CD1c-positive myeloid dendritic cell (primary cell): ENCODE data around the gene ATAD2B.
A peak's percentile ranks its signal among the peaks of the same experiment; 100 is the strongest.
"Not testable (repeated sequence)": the region's sequence is repeated elsewhere in the genome, so short reads cannot be mapped to it uniquely, and the experiment has no call there.

Experiments used
- DNase-seq: peaks from one replicate; pipeline ENCODE4 v3.0.0-alpha.2; 2016; ENCODE audit errors: extremely low spot score

ATAD2B gene

DNA sequence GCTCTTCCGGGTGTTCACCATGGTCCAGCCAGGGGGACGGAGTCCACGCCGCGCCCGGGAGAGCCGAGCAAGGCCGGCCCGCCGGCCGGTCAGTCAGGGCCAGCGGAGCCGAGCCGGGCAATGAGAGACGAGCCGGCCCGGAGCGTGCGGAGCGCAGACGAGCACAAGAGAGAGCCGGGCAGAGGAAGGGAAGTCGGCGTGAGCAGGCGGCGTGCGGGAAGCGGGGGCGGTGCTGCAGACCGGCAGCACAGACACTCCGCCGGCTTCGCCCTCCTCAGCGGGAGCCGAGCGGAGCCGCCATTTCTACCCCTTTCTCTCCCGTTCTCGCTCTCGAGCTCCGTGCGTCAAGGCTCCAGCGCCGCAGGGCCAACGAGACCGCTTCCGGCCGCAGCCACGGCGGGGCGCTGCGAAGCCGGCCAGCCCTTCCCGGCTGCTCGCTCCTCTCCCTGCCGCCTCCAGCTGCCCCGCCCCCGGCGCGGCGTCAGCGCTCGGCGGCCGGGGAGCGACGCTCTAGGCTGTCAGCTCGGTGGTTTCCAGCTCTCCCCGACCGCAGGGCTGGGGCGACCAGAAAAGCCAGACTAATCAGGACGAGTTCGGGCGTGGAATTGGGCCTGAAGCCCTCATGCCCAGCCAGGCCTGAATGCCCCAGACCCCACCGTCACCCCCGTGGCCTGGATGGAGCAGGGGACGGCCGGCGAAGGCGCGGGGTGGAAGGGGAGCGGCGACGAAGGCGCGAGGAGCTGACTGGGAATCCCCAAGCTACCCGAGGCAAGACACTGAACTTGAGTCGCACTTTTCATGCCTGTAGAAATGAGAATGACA is at the start of gene ATAD2B:
Gene ATAD2B (minus strand): TSS at position 374 of the 822 bp plus-strand sequence. CDS start 353 bp downstream, at position 21.
- DNase-seq, result peak; percentile 97

DNA sequence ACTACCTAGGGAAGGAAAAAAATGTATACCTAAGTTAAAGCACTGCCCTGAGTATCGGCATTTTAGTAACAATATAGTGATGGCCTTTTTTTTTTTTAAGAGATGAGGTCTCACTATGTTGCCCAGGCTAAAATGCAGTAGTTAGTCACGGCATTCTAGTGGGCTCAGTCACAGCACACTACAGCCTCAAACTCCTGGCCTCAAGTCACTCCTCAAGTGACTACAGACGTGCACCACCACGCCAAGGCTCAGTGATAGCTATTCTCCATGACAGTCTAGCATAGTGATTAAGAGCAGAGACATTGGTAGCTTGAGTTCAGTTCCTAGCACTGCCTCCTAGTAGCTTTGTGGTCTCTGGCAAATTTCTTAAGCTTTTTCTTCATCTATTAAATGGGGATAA is 40.9 kb upstream of the ATAD2B start:
- DNase-seq, result no peak

DNA sequence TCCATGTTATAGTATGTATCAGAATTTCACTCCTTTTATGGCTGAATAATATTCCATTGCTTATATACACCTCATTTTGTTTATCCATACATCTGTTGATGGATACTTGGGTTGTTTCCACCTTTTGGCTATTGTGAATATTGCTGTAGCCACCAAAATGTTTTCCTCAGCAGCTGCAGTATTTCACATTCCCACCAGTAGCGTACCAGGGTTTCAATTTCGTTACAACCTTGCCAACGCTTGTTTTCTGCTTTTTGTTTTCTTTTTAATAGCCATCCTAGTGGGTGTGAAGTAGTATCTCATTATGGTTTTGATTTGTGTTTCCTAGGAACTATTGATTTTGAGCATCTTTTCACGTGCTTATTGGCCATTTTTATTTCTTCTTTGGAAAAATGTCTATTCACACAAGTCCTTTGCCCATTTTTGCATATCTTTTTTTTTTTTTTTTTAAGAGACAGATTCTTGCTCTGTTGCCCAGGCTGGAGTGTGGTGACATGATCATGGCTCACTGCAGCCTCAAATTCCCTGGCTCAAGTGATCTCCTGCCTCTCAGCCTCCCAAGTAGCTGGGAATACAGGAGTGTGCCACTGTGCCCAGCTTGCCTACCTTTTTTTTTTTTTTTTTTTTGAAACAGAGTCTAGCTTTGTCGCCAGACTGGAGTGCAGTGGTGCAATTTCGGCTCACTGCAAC is 27.5 kb upstream of the ATAD2B start:
- no peak for DNase-seq

DNA sequence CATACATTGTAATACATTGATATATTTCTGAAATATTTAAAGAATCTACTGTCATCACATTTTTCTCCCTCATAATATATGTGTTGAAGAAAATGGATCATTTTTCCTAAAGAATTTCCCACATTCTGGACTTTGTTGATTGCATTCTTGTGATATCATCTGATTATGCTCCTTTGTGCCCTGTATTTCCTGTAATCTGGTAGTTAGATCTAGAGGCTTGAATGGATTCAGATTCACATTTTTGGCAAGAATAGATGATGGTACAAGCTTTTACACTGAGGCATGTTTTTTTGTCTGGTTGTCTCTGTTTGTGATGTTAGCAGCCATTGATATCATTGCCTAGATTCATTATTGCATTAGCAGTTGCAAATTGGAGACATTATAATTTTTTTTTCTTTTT is 26.7 kb upstream of the ATAD2B start:
- no peak for DNase-seq

- DNase-seq, result not testable (repeated sequence)
These were observed 25.6 kb upstream of the ATAD2B start for GRCh38 chr2:23952558-23952957.

GRCh38 chr2:23947350-23947749 is 20.4 kb upstream of the ATAD2B start:
- no peak for DNase-seq

DNA sequence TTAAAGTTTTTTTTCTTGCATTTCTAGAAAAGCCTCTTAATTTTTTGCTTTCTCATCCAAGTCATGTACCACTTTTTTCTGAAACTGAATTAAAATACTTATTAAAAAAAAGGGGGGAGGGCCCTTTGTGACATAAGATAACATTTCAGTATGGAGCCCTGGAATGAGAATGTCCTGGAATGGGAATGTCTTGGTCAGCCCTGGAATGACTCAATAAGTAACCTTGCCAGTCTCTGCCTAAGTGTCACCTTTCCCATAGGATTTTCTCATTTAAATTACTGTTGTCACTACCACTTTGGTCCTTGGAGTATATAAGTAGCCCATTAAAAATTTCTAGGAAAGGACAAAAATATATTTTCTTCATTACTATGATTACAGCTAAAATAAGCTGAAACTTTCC is 18.1 kb upstream of the ATAD2B start:
- no peak for DNase-seq

- no peak for DNase-seq
These were observed 17.6 kb upstream of the ATAD2B start for GRCh38 chr2:23944527-23944926.

- DNase-seq, result no peak
These were observed 16.7 kb upstream of the ATAD2B start for GRCh38 chr2:23943666-23944065.

GRCh38 chr2:23941644-23942043 is 14.7 kb upstream of the ATAD2B start:
- no peak for DNase-seq

DNA sequence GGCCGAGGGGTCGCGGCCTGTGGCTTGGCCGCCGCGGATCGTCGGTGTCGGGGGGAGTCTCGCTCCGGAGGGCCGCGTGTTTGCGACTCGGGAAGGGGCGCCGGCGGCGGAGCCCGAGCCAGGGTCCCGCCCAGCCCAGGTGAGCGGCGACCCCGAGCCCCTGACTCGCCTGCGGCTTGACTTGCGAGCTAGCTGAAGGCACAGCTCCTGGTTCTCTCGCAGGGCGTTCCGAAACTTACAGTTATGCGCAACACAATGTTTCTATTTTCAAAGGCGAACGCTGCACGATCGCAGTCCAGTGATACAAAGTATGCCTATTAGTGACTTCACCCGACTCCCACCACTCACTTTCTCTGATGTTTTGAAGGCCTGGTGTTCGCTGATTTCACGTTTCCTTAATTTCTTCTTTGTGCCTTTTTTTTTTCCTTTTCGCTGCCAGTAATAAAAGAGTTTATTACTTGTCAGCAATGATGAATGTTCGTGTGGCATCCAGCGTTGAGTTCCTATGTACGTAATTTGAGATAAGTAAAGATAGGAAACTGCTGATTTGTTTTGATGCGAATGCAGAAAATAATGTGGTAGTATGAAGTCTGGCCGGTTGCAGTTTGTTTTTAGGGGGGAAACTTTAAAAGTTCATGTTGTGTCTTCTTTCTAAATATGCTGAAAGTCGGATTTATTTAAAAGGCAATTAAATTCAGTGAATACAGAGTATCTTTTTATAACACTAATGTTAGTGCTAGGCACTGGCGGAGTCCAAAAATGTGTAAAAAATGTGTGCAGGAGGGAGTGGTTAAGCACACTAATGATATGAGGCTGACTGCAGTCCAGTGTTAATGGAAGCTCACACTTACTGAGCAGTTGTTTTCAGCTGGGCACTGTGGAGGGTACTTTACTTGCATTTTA is 14.0 kb upstream of the ATAD2B start:
- peak; percentile 27 for DNase-seq

GRCh38 chr2:23939987-23940717 is 13.2 kb upstream of the ATAD2B start, which contains the start of gene UBXN2A:
Gene UBXN2A (plus strand): TSS chr2:23940463. CDS start chr2:23958315, 17,852 bp downstream.
- DNase-seq, result peak; percentile 94

DNA sequence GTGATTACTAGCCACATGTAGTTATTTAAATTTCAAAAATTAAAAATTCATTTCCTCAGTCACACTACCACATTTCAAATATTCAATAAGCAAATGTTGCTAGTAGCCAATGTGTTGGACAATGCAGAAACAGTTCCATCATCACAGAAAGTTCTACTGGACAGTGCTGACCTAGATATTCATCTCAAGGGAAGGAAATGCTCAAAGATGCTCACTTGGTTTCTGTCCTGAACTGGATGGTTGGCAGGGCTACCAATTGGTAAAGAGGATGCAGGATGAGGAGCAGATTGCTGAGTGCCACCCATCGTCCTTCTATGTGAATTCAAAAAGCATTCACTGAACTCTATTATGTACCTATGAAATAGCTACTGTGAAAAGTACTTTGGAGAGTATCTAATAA is 7.3 kb upstream of the ATAD2B start:
- DNase-seq, result no peak

DNA sequence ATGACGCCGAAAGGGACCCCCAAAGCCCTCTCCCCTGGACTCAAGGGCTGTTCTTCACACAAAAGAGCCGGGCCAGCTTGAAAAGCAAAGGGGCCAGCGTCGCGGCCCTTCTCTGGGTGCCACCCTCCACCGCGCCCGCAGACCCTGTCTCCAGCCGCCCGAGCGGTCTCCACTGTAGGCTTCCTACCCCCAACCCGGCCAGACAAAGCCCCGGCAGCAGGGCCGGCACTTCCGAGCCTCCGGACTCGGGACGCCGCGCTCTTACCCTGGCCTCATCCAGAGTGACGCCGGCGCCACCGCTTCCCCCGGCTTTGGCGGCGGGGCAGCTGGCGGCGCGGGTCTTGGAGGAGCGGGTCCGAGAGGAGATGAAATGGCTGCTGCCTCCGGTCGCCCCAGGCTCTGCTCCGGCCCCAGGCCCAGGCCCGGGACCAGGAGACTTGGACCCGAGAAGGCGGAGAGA is 603 bp downstream of the ATAD2B start:
- DNase-seq, result no peak

- DNase-seq, result peak; percentile 93
These were observed 1.1 kb downstream of the ATAD2B start for GRCh38 chr2:23925702-23926289.

- DNase-seq, result no peak
These were observed 2.1 kb downstream of the ATAD2B start for GRCh38 chr2:23924589-23925359.

- DNase-seq, result no peak
These were observed 8.0 kb downstream of the ATAD2B start for GRCh38 chr2:23918837-23919489.

- DNase-seq, result no peak
These were observed 10.1 kb downstream of the ATAD2B start for GRCh38 chr2:23916727-23917405.

- no peak for DNase-seq
These were observed 11.6 kb downstream of the ATAD2B start for GRCh38 chr2:23915327-23915726.
